Testis (tissue), 3 donors: Measurements from ENCODE around the gene PRM2. TPM values are rescaled to one million over a fixed set of nuclear protein-coding genes. Genes with fewer than 3 reads are reported as not detected.
A peak's percentile ranks its signal among the peaks of the same experiment; 100 is the strongest.

Source experiments
- DNase-seq: peaks from one replicate; pipeline ENCODE4 v3.0.0-alpha.2; 2019
- H3K27ac ChIP-seq, 2 donors: fragments of 200-600 bp; sonication (generic); one replicate each; pipeline ENCODE4 v1.5.1; 2019
- H3K27me3 ChIP-seq: fragments of 200-600 bp; sonication (generic); one replicate; pipeline ENCODE4 v1.5.1; 2019
- H3K36me3 ChIP-seq: fragments of 200-600 bp; sonication (generic); one replicate; pipeline ENCODE4 v1.5.1; 2017; ENCODE audit warnings: low read depth; ENCODE audit errors: missing control alignments
- H3K4me1 ChIP-seq: fragments of 200-600 bp; sonication (generic); one replicate; pipeline ENCODE4 v1.5.1; 2019
- H3K4me3 ChIP-seq, 2 donors: fragments of 200-600 bp; sonication (generic); one replicate each; pipeline ENCODE4 v1.5.1; 2017 to 2019
- H3K9me3 ChIP-seq: fragments of 200-600 bp; sonication (generic); one replicate; pipeline ENCODE4 v1.5.1; 2017
- CTCF ChIP-seq, 3 experiments: fragments of 450-650 bp in 2 of 3; fragments of 200-600 bp in 1 of 3; sonication (generic) in 1 of 3; IDR thresholded peaks; one replicate each; pipeline ENCODE4 v1.5.1; 2016 to 2019; ENCODE audit warnings: antibody characterized with exemption in 3 of 3, mild to moderate bottlenecking in 2 of 3, moderate library complexity in 1 of 3
- POLR2A ChIP-seq: fragments of 450-650 bp; IDR thresholded peaks from one replicate; pipeline ENCODE4 v1.6.1; 2017; ENCODE audit warnings: antibody characterized with exemption, mild to moderate bottlenecking, moderate library complexity
- WGBS, 2 donors: methylation state at CpG; one replicate each; pipeline ENCODE4 v1.1.5; 2018; 5-methylcytosine and 5-hydroxymethylcytosine counted together
- intact Hi-C: fragments of 100-400 bp; cut with DNase I; formaldehyde crosslinking; loops from one replicate; pipeline ENCODE4 v1.15.1; 2023; ENCODE audit warnings: low total_unique reads
- polyA plus RNA-seq: library from polyadenylated mRNA; stranded (reverse); fragments of 350-450 nt; fragmentation: Illumina TruSeq; extraction: RNeasy Lipid Tissue Mini Kit (QIAGEN cat#74804); gene quantifications from one replicate; pipeline ENCODE4 v1.2.3, GENCODE V29; 2014; ENCODE audit warnings: low read depth, low replicate concordance; ENCODE audit not compliant: insufficient read depth
- total RNA-seq, 2 donors: library from RNA; depleted of rRNA; stranded (reverse); fragments of >200 nt; gene quantifications; one replicate each; pipeline ENCODE4 v1.2.3, GENCODE V29; 2016

Gene PRM2
- total and polyA plus RNA-seq, 3 donors from 2014 or later: 3,179 to 16,461 (median 12,441) TPM

DNA sequence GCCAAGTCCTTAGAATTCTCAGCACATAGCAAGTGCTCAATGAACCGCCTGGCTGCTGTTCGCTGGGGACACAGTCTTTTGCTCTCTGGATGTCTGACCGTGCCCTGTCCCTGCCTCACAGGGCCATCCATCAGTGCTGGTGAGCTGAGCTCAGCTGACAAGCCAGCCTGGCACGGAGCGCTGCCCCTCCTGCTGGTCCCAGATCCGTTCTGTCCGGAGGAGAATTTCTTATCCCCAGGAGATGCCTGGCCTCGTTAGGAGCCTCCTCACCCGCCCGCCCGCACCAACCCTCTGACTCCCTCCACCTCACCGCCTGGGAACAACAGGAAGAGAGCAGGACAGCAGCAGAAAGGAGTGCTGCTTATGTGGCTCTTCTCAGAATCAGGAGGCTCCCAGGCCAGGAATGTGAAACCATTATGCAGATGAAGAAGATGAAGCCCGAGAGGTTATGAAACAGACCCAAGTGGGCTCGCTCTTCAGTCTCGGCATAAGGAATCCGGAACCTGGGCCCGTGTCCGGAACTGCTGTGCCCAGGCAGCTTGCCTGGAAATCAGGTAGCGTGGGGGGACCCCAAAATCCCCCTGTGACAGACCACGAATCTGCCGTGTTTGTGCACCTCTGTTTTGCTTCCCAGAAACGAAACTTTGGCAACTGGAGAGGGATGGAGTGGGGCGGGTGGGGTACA is 40.2 kb upstream of the PRM2 start:
- 65 to 76% methylated on average over 17 to 23 of the region's 23 CpGs for WGBS, 2 donors
- Histone ChIP-seq H3K4me3 (no peak overlapping the region), H3K4me1 (peaks cover 14% of the 10 kb centered on the region), H3K36me3 (no peaks in the 10 kb centered on the region), H3K9me3 (no peaks in the 10 kb centered on the region), H3K27me3 (no peaks in the 10 kb centered on the region), H3K27ac (peak overlapping the region; percentile 50 to 77)
- intact Hi-C loops: no loop called here
- TF ChIP-seq CTCF (IDR thresholded peaks at IDR 0.05) (no peak), POLR2A (no peak)
- DNase-seq: peak; percentile 41

DNA sequence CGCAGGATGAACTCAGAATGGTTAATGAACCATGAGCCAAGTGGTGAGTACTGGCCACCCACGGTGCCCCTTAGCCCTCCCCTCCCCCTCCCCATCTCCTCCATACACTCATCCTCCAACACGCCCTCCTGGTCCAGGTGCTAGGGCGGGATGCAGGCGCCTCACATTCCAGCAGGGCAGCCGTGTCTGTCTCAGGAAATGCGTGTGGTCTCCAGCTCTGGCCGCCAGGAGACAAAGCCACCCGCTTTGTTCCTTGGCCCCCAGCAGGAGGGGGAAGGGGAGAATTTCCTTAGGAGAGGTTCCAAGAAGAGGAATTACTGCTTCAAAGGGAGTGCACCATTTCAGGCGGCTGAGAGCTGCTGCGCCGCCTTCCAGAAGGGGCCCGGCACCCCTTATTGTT is 39.2 kb upstream of the PRM2 start:
- TF ChIP-seq CTCF (IDR thresholded peaks at IDR 0.05) (peak in 1 of 3 experiments; percentile 42), POLR2A (no peak)
- Histone ChIP-seq H3K9me3 (no peaks in the 10 kb centered on the region), H3K27me3 (no peaks in the 10 kb centered on the region), H3K36me3 (no peaks in the 10 kb centered on the region), H3K4me1 (peaks cover 20% of the 10 kb centered on the region), H3K27ac (peak overlapping the region; percentile 50 to 77), H3K4me3 (no peak overlapping the region)
- WGBS, 2 donors: 51 to 62% methylated on average over 12 to 13 of the region's 13 CpGs
- intact Hi-C loops: no loop called here
- peak; percentile 61 for DNase-seq

DNA sequence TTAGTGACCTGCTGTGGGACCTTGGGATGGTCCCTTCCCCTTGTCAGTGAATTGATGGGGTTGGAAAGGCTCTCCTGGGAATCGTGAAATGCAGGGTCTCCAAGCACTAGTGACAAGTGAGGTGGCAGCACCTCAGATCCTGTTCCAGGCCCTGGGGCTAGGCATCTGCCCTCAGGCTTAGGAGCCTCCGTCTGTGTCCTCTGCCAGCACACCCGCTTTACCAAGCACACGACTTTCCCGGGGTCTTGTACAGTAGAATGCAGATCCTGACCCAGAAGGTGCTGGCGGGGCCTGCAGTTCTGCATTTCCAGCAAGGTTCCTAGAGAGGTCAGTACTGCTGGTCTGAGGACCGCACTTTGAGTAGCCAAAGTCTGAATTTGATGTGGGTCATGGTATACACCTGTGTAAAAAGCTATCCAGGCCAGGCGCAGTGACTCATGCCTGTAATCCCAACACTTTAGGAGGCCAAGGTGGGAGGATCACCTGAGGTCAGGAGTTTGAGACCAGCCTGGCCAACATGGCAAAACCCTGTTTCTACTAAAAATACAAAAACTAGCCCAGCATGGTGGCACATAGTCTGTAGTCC is 38.1 kb upstream of the PRM2 start:
- no peaks in the 10 kb centered on the region for H3K9me3 ChIP-seq
- no peaks in the 10 kb centered on the region for H3K36me3 ChIP-seq
- DNase-seq: no peak
- intact Hi-C loops: no loop called here
- peak overlapping the region in 1 of 2 donors; percentile 45 for H3K27ac ChIP-seq
- no peak for TF ChIP-seq CTCF (IDR thresholded peaks at IDR 0.05)
- no peak for TF ChIP-seq POLR2A
- peaks cover 22% of the 10 kb centered on the region for H3K4me1 ChIP-seq
- H3K27me3 ChIP-seq: no peaks in the 10 kb centered on the region
- H3K4me3 ChIP-seq: no peak overlapping the region
- 83 to 88% methylated on average over 8 of the region's 8 CpGs for WGBS, 2 donors

GRCh38 chr16:11313493-11314308 is 37.4 kb upstream of the PRM2 start:
- Histone ChIP-seq H3K27ac (peak overlapping the region in 1 of 2 donors; percentile 45), H3K36me3 (no peaks in the 10 kb centered on the region), H3K9me3 (no peaks in the 10 kb centered on the region), H3K4me3 (no peak overlapping the region), H3K27me3 (no peaks in the 10 kb centered on the region), H3K4me1 (peaks cover 22% of the 10 kb centered on the region)
- intact Hi-C loops: no loop called here
- no peak for TF ChIP-seq CTCF (IDR thresholded peaks at IDR 0.05)
- TF ChIP-seq POLR2A: no peak
- 87 to 88% methylated on average over 9 of the region's 9 CpGs for WGBS, 2 donors
- DNase-seq: no peak
